CD14-positive monocyte (primary cell): ENCODE data around the gene ADIPOR1. TPM values are rescaled to one million over a fixed set of nuclear protein-coding genes. Genes with fewer than 3 reads are reported as not detected.
A peak's percentile ranks its signal among the peaks of the same experiment; 100 is the strongest.

ENCODE experiments used
- DNase-seq, 3 donors: peaks; one replicate each; pipeline ENCODE4 v3.0.0-alpha.2; 2011 to 2022
- H2AFZ ChIP-seq: 2 replicates; pipeline ENCODE4 v1.6.0; 2012; ENCODE audit warnings: mild to moderate bottlenecking, low read depth, low read length, inconsistent platforms; ENCODE audit not compliant: insufficient read depth, poor library complexity, severe bottlenecking
- H3K27ac ChIP-seq, 2 donors: 1 replicate in 1 of 2; 2 replicates in 1 of 2; pipeline ENCODE4 v1.5.1; 2012 to 2013; ENCODE audit warnings: low read length in 2 of 2, control low read depth in 1 of 2, inconsistent platforms in 1 of 2, low read depth in 1 of 2, mild to moderate bottlenecking in 1 of 2
- H3K27me3 ChIP-seq, 2 donors: one replicate each; pipeline versions ENCODE4 v1.6.0 to v1.6.1; 2011 to 2013; ENCODE audit warnings: low read length in 2 of 2; ENCODE audit not compliant: control insufficient read depth in 2 of 2, insufficient read depth in 2 of 2
- H3K36me3 ChIP-seq, 2 donors: replicated peaks in 1 of 2; 1 replicate in 1 of 2; 2 replicates in 1 of 2; pipeline versions ENCODE4 v1.5.1 to v1.6.1; 2012 to 2013; ENCODE audit warnings: low read length in 2 of 2, control low read depth in 1 of 2, inconsistent platforms in 1 of 2, mild to moderate bottlenecking in 1 of 2; ENCODE audit not compliant: insufficient read depth in 2 of 2, control insufficient read depth in 1 of 2
- H3K4me1 ChIP-seq, 2 donors: 1 replicate in 1 of 2; 2 replicates in 1 of 2; pipeline versions ENCODE4 v1.5.1 to v1.6.1; 2012 to 2013; ENCODE audit warnings: low read length in 2 of 2, control low read depth in 1 of 2, inconsistent platforms in 1 of 2, mild to moderate bottlenecking in 1 of 2, moderate library complexity in 1 of 2; ENCODE audit not compliant: insufficient read depth in 2 of 2, control insufficient read depth in 1 of 2
- H3K4me2 ChIP-seq: replicated peaks from 2 replicates; pipeline ENCODE3; 2012; ENCODE audit warnings: low read length, moderate library complexity, mild to moderate bottlenecking; ENCODE audit not compliant: poor library complexity, severe bottlenecking; ENCODE audit errors: extremely low read depth
- H3K4me3 ChIP-seq, 3 experiments: fragments of 200-600 bp in 1 of 3; sonication (generic) in 1 of 3; replicated peaks in 1 of 3; 1 replicate in 2 of 3; 2 replicates in 1 of 3; pipeline ENCODE4 v1.5.1; 2011 to 2013; ENCODE audit warnings: low read length in 3 of 3, mild to moderate bottlenecking in 3 of 3, control low read depth in 2 of 3, low read depth in 2 of 3, inconsistent platforms in 1 of 3, moderate library complexity in 1 of 3
- H3K79me2 ChIP-seq: 2 replicates; pipeline ENCODE4 v1.6.0; 2012; ENCODE audit warnings: mild to moderate bottlenecking, control low read depth, inconsistent platforms, low read length, moderate library complexity; ENCODE audit not compliant: insufficient read depth
- H3K9ac ChIP-seq: 2 replicates; pipeline ENCODE4 v1.6.0; 2017; ENCODE audit warnings: low read length, mild to moderate bottlenecking; ENCODE audit not compliant: insufficient read depth, poor library complexity, severe bottlenecking
- H3K9me3 ChIP-seq, 2 donors: replicated peaks in 1 of 2; 1 replicate in 1 of 2; 2 replicates in 1 of 2; pipeline versions ENCODE4 v1.5.1 to v1.6.1; 2012 to 2013; ENCODE audit warnings: low read length in 2 of 2, control low read depth in 1 of 2; ENCODE audit not compliant: control insufficient read depth in 1 of 2, insufficient read depth in 1 of 2
- H4K20me1 ChIP-seq: 2 replicates; pipeline ENCODE4 v1.6.0; 2012; ENCODE audit warnings: mild to moderate bottlenecking, low read length, control low read depth, moderate library complexity; ENCODE audit not compliant: insufficient read depth
- H3K27ac Mint-ChIP-seq, 7 donors: one replicate each; pipeline ENCODE4 v1.8.0; 2020; ENCODE audit warnings: mild to moderate bottlenecking in 7 of 7, mixed read lengths in 7 of 7, moderate library complexity in 6 of 7, inconsistent platforms in 2 of 7
- H3K27me3 Mint-ChIP-seq, 3 donors: one replicate each; pipeline ENCODE4 v1.8.0; 2021 to 2022; ENCODE audit warnings: low read depth in 3 of 3, mild to moderate bottlenecking in 3 of 3, mixed read lengths in 3 of 3, moderate library complexity in 3 of 3, inconsistent platforms in 1 of 3
- H3K36me3 Mint-ChIP-seq, 2 donors: one replicate each; pipeline ENCODE4 v1.8.0; 2020; ENCODE audit warnings: mixed read lengths in 2 of 2, inconsistent platforms in 1 of 2, mild to moderate bottlenecking in 1 of 2
- H3K4me1 Mint-ChIP-seq: one replicate; pipeline ENCODE4 v1.8.0; 2020; ENCODE audit warnings: mild to moderate bottlenecking, mixed read lengths
- H3K4me3 Mint-ChIP-seq, 2 donors: one replicate each; pipeline ENCODE4 v1.8.0; 2020; ENCODE audit warnings: mild to moderate bottlenecking in 2 of 2, mixed read lengths in 2 of 2, moderate library complexity in 1 of 2
- H3K9me3 Mint-ChIP-seq, 7 donors: one replicate each; pipeline ENCODE4 v1.8.0; 2020 to 2022; ENCODE audit warnings: mixed read lengths in 7 of 7, mild to moderate bottlenecking in 6 of 7, moderate library complexity in 6 of 7, inconsistent platforms in 2 of 7
- WGBS: methylation state at CpG from one replicate; pipeline ENCODE4 v1.1.5; 2013; ENCODE audit warnings: missing lambda C conversion rate; ENCODE audit not compliant: insufficient coverage; 5-methylcytosine and 5-hydroxymethylcytosine counted together
- intact Hi-C, 2 donors: fragments of 100-400 bp; cut with micrococcal nuclease; formaldehyde crosslinking; loops; one replicate each; pipeline versions ENCODE4 v1.15.0 to v1.15.1; 2023
- polyA plus RNA-seq, 3 donors: library from polyadenylated mRNA; depleted of rRNA in 1 of 3; unstranded in 2 of 3; stranded (reverse) in 1 of 3; fragments of 300-500 nt in 2 of 3; fragments of >200 nt in 1 of 3; fragmentation: Illumina TruSeq in 2 of 3; gene quantifications; 1 replicate in 2 of 3; 2 replicates in 1 of 3; pipeline ENCODE4 v1.2.3, GENCODE V29; 2012 to 2021
- TF ChIP-seq, protein P1 (sequence below): fragments of 200-600 bp; IDR thresholded peaks from one replicate; pipeline ENCODE4 v1.8.0; 2022; ENCODE audit warnings: antibody characterized with exemption, mild to moderate bottlenecking

The ADIPOR1 gene
- polyA plus RNA-seq, 3 donors = 140 to 216 (median 197) TPM

DNA sequence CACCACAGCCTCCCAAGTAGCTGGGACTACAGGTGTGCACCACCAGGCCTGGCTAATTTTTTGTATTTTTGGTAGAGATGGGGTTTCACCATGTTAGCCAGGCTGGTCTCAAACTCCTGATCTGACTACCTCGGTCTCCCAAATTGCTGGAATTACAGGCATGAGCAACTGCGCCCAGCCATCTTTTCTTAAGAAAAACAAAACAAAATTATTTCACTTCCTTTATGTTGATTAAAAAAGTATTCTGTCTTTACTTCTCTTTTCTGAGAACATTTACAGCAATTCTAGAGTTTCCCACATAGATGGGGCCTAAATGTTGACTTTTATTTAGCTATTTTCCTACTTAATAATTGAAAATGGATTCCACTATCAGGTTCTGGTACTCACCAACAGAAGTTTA lies 31.8 kb upstream of the ADIPOR1 start:
- Mint-ChIP-seq H3K27ac (peak overlapping the region; percentile 19 to 90 (median 76)), H3K4me3 (peak overlapping the region in 1 of 2 donors; percentile 59), H3K9me3 (peaks cover 0 to 9% (median 0%) of the 10 kb centered on the region in 7 donors), H3K4me1 (peaks cover 43% of the 10 kb centered on the region), H3K36me3 (no peaks in the 10 kb centered on the region), H3K27me3 (peaks cover 0 to 3% (median 2%) of the 10 kb centered on the region in 3 donors)
- H3K79me2 ChIP-seq = no peaks in the 10 kb centered on the region
- H3K27me3 ChIP-seq = no peaks in the 10 kb centered on the region
- peak overlapping the region; percentile 34 for H2AFZ ChIP-seq
- peak overlapping the region in 1 of 2 donors; percentile 43 for H3K27ac ChIP-seq
- peaks cover 31 to 36% of the 10 kb centered on the region in 2 donors for H3K4me1 ChIP-seq
- peak overlapping the region; percentile 8 for H3K4me2 ChIP-seq
- no peaks in the 10 kb centered on the region for H4K20me1 ChIP-seq
- no peaks in the 10 kb centered on the region for H3K9me3 ChIP-seq
- peak overlapping the region in 1 of 3 experiments; percentile 20 for H3K4me3 ChIP-seq
- no peak for DNase-seq
- no CpG with 5 or more reads among the region's 2 CpGs for WGBS
- H3K9ac ChIP-seq = no peak overlapping the region
- intact Hi-C loops = no loop called here
- TF ChIP-seq, protein P1, sequence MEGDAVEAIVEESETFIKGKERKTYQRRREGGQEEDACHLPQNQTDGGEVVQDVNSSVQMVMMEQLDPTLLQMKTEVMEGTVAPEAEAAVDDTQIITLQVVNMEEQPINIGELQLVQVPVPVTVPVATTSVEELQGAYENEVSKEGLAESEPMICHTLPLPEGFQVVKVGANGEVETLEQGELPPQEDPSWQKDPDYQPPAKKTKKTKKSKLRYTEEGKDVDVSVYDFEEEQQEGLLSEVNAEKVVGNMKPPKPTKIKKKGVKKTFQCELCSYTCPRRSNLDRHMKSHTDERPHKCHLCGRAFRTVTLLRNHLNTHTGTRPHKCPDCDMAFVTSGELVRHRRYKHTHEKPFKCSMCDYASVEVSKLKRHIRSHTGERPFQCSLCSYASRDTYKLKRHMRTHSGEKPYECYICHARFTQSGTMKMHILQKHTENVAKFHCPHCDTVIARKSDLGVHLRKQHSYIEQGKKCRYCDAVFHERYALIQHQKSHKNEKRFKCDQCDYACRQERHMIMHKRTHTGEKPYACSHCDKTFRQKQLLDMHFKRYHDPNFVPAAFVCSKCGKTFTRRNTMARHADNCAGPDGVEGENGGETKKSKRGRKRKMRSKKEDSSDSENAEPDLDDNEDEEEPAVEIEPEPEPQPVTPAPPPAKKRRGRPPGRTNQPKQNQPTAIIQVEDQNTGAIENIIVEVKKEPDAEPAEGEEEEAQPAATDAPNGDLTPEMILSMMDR = no peak
- H3K36me3 ChIP-seq = no peaks in the 10 kb centered on the region

DNA sequence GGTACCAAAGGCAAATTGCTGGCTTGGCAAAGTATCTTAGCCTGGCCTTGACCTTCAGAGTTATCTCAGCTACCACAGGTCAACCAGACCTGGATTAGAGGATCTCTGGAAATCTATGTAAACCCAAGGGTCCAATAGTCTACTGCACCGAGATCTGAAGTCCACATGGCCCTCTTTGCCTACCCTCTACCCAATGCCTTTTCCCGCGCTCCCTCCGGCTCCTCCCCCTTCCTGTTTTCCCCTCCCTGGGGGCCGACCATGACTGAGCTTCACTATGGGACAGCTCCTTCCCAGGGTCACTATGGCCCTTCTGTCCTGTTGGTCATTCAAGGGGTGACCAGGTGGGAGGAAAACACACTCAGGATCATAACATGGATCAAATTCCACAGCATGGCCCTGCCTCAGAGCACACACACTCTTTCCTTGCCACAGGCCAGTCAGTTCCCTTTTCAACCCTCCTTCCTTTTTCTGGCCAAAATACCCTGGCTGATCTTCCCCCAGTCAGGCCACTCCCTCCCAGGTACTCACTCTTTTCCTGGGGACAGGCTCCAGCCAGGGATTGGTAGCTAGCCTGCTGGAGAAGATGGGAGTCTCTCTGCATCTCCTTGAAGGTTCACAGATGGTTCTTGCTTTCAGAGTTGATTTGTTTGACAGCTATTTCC lies 29.9 kb upstream of the ADIPOR1 start:
- H3K9me3 Mint-ChIP-seq = peaks cover 0 to 9% (median 0%) of the 10 kb centered on the region in 7 donors
- H3K27ac ChIP-seq = no peak overlapping the region
- WGBS = 40% methylated on average over 1 of the region's 5 CpGs
- H3K4me1 ChIP-seq = peaks cover 34 to 41% of the 10 kb centered on the region in 2 donors
- intact Hi-C loops = no loop called here
- H3K4me2 ChIP-seq = peak overlapping the region; percentile 43
- no peaks in the 10 kb centered on the region for H3K36me3 Mint-ChIP-seq
- no peak overlapping the region for H3K9ac ChIP-seq
- H3K4me3 Mint-ChIP-seq = peak overlapping the region; percentile 38 to 68
- peak; percentile 23 to 53 (median 41) for DNase-seq
- peak overlapping the region in 1 of 3 experiments; percentile 40 for H3K4me3 ChIP-seq
- TF ChIP-seq, protein P1 = no peak
- no peaks in the 10 kb centered on the region for H3K9me3 ChIP-seq
- no peaks in the 10 kb centered on the region for H4K20me1 ChIP-seq
- H2AFZ ChIP-seq = peak overlapping the region; percentile 64
- H3K27me3 ChIP-seq = no peaks in the 10 kb centered on the region
- peak overlapping the region in 6 of 7 donors; percentile 31 to 70 (median 60) for H3K27ac Mint-ChIP-seq
- no peaks in the 10 kb centered on the region for H3K36me3 ChIP-seq
- peaks cover 0 to 1% (median 0%) of the 10 kb centered on the region in 3 donors for H3K27me3 Mint-ChIP-seq
- H3K79me2 ChIP-seq = no peaks in the 10 kb centered on the region
- H3K4me1 Mint-ChIP-seq = peaks cover 51% of the 10 kb centered on the region
